NCI-H1436 treated with DMSO at 0.1 percent for 48 hours (cell line): Measurements from ENCODE around the gene SEMA4C.
A peak's percentile ranks its signal among the peaks of the same experiment; 100 is the strongest.

Source experiments
- DNase-seq: peaks from one replicate; lab custom pipeline; 2025; lab: John Stamatoyannopoulos, UW

Gene SEMA4C

GRCh38 chr2:96841701-96842495, 28.0 kb downstream of the SEMA4C start:
- no peak for DNase-seq

GRCh38 chr2:96839875-96840850, 29.7 kb downstream of the SEMA4C start:
- DNase-seq: no peak

DNA sequence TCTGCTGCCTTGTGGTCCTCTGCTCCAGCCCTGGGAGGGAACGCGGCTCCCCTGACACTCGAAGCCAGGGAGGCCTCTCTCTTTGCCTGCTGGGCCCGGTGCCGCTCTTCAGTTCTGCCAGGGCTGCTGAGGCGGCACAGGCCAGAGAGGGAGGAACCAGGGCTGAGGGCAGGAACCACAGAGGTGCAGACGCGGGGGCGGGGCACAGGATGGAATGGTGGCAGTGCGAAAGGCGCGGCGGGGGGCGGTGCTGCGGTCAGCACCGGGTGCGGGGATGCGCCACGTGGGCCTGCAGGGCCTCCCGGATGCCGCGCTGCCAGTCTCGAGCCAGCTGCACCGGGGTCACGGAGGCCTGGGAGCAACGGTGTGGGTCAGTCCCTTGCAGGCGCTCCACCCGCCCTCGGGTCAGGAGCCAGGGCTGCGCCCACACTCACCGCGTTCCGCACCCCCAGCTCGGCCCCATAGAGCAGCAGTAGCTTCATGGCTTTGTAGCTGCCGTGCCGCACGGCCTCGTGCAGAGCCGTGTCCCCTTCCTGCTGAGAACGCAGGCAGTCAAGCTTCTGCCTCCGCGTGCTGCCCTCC, 30.5 kb downstream of the SEMA4C start:
- no peak for DNase-seq

DNA sequence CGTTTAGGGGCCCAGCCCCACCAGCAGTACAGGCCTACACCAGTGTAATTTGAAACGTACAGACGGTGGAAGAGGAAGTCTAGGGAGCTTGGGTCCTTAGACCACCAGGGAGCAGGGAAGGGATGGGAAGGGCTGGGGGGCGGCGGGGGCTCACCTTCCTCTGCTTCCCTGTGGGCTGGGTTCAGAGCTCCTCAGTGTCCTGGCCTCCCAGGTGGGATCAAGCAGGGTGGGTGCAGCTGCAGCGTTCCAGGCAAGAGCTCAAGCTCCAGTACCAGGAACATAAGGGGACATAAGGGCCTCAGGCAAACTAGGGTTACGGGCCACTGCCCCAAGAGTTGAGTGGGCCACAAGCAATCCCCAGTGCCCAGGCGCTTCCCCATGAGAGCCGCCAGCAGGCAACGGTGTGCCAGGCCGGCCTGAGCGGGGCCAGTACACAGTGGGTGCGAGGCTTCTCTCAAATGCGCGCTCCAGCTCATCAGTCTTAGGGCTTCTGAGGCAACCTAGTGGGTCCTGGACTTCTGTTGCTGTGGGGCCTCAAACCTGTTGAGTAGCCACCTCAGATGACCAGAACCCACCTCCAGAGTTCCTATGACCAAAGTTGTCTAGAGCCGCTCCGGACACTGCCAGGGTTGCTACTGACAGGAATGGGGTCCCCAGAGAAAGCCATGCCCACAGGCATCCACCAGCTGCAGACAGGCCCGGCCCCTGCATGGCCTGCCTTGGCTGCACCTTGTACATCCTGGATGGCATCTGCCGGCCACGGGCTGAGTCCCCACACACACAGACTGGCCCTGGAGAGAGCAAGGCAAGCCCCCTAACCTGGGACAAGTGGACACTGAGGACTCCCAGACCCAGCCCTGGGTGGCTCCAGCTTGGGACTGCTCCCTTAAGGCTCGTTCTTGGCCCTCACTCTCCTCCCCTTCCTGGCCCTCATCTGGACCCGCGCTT, 31.3 kb downstream of the SEMA4C start:
- no peak for DNase-seq

DNA sequence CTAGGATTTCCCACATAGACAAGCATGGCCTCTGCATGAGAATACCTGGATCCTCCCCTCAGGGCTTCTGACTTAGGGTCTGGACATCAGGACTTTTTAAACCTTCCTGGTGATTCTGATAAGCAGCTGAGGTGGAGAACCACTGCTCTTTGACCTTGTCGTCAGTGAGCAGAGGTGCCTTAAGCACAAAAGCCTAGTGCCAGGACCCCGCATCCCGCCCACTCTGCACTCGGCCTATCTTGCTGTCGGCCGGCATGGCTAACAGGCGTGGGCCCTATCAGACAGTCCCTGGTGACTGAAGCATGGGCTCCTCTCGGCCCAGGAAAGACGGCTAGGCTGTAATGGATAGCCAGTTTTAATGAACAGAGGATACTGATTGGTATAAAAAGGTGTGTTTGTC, 32.3 kb downstream of the SEMA4C start:
- DNase-seq: no peak

DNA sequence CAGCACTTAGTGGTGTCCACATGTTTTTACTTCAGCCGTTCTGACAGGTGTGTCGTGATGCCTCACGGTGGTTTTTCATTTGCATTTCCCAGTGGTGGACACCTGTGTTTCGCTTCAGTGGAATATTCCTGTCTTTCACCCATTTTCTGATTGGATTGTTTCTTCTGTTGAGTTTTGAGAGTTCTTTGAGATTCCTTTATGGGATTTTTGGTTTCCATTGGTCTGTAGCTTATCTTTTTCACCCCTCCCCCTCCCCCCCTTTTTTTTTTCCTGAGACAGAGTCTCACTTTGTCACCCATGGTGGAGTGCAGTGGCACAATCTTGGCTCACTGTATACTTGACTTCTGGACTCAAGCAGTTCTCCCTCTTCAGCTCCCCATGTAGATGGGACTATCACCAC, 34.0 kb downstream of the SEMA4C start:
- DNase-seq: no peak

DNA sequence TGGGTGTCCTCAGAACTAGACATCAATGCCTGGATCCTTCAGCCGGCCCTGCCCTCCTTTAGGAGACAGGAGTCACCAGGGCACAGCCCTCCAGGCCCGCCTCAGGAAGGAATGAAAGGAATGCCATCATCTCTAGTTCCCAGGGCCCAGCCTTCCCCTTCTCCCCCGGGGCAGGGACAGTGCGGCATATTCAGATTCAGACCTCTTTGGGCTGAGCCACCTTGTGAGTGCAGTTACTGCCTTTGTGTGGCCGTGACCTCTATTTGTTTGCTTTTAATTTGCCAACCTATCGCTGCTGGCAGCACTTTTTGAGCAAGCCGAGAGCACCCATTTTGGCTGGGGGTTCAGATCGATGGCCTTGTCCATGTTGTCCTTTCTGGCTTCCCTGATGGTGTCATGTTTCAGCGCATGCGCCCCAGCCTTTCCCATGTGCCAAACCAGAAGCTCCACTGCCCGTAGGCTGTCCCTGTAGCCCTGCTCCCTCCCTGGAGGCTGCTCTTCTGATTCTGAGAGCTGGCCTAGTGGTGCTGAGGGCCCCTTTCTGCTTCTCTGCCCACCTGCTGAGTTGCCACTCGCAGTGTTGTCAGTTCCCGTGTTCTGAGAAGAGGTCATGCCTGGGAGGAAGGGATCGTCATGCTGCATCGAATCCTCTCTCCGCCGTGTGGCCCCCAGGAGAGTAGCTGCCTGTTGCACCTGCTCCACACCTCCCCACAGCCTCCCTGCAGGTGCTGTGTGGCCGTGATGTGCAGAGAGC, 36.9 kb downstream of the SEMA4C start:
- peak; percentile 63 for DNase-seq

DNA sequence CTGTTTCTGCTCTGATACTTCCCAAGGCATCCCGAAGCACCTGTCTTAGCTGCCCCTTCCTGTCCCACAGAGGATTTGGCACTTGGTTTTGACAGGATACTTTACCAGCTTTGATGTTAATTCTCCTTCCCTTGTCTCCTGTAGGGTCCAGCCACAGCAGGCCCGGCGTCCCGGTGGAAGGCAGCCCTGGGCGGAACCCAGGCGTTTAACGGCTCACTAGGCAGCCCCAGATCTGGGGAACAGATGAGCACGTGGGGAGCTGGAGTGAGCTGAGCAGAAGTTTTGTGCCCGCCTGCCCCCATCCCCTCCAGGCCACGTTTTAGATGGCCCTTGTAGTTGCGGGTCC, 37.5 kb downstream of the SEMA4C start:
- no peak for DNase-seq

DNA sequence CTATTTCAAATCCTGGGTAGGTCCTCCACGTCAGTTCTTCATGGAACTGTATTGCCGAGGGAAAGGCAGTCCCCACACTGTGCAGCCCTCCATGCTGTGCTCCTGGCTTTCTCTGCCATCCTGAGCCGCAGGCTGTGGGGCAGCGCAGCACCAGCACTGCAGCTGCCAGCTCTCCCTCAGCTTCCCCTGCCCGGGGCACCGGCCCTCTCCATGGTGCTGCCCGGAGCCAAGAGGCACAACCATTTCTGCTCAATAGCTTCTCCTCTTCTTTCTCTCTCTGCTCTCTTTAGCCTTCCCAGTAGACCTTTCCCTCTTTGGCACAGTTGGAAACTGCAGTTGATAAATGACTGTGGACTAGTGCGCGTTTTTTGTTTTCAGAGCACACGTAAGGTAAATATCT, 38.2 kb downstream of the SEMA4C start:
- no peak for DNase-seq

- no peak for DNase-seq
These were observed 39.8 kb downstream of the SEMA4C start for GRCh38 chr2:96830044-96830562.

GRCh38 chr2:96828874-96829273, 41.0 kb downstream of the SEMA4C start:
- DNase-seq: no peak

GRCh38 chr2:96828436-96828835, 41.4 kb downstream of the SEMA4C start:
- DNase-seq: no peak

DNA sequence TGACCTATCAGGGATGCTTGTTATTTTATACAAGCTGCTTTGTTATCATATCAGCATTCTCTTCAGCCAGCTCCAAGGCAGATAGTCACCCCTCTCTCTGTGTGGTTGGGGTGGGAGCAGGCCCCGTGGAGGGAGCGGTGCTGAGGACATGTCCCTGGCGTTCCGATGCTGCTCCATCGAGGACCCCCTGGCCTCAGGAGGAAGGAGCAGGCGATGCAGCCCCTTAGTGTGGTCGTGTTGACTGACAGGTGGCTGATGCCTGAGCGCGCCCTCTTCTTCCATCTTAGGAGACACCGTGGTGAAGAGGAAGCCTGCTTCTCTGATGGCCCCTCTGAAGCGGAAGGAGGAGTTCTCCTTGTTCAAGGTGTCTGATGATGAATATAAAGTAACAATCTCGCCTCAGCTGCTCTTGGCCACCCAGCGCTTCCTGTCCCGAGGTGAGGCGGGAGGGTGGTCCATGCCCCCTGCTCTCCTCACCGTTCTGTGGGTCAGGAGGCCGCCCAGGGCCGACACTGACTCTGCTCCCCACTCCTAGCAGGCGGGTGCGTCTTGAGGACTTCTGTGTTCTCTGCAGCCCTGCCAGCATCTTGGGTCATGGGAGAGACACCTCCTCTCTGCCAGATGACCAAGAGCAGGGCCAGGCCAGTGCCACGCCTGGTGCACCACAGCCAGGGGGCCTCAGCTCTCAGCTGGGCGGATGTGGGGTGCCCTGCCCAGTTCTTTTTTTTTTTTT, 43.2 kb downstream of the SEMA4C start:
- no peak for DNase-seq

DNA sequence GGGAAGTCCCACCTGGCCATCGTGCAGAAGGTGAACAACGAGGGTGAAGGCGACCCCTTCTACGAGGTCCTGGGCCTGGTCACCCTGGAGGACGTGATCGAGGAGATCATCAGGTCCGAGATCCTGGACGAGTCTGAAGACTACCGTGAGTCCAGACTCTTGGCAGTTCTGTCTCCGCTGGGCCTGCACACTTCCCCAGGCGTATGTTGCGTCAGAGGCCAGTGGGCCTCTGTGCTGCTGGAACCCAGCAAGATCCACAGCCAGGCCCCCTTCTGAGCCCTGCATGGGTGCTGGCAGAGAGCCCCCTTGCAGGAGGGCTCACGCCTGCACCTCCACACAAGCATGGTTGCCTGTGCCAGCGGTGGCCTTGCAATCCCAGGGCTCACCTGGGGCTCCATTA, 44.8 kb downstream of the SEMA4C start:
- no peak for DNase-seq

DNA sequence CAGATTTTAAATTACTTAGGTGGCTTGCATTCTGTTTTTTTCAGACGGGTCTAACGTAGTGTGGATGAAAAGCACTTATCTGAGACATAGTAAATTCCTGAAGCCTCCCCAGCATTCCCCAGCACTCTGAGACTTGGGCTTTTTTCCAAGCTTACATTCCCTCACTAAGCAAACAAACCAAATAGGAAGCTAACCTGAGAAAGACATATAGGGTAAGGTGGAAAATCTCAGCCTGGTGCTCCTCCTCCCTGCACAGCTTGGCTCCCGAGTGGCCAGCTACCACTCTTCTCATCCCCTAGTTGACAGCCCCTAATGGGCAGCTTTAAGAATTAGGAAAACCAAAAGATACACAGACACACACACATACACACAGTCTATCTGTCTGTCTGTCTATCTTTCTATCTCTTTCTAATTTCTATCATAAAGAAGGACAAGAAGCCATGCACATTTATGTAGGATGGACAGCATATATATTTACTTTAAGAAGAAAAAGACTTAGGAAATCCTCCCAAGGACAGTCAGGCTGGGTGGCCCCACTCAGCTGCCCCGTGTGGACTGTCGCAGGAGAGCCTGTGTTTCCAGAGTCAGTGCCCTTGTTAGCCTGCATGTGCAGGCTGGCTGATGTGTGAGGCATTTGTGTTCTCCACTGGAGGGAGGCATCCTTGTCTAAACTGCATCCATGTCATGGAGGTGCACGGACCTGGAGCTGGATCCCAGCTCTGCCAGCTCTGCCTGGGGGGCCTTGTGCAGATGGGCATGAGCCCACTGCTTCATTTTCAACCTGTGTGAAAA, 45.6 kb downstream of the SEMA4C start:
- DNase-seq: no peak

GRCh38 chr2:96823198-96823597, 46.7 kb downstream of the SEMA4C start:
- no peak for DNase-seq

DNA sequence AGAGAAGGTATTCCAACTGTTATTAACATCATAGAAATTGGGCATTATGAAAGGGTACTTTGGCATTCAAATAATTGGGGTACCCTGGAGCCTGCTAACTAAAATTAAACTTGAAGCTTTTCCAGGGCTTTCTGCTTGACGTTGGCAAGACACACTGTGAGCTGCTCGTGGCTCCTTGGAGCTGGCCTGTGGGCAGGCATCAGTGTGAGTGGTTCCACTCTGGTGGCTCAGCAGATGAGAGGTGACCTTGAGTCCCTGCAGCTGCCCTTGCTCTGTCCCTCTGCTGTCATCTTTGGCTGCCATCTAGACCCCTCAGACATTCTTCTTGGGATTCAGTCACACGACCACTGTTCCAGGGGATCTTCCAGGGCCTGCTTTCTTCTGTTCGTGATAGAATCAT, 47.1 kb downstream of the SEMA4C start:
- no peak for DNase-seq

GRCh38 chr2:96821113-96821675, 48.7 kb downstream of the SEMA4C start:
- no peak for DNase-seq
